Ishikawa (cell line): Measurements from ENCODE around the gene WNT7B.

Source experiments
- EGR1 ChIP-seq: IDR thresholded peaks from 2 replicates; pipeline ENCODE4 v1.6.1; 2012
- EP300 ChIP-seq: IDR thresholded peaks from 2 replicates; pipeline ENCODE4 v1.6.1; 2012; ENCODE audit warnings: borderline replicate concordance
- MAX ChIP-seq: IDR thresholded peaks from 2 replicates; pipeline ENCODE4 v1.6.1; 2012
- RAD21 ChIP-seq: IDR thresholded peaks from 2 replicates; pipeline ENCODE4 v1.6.1; 2012; ENCODE audit warnings: low read depth
- REST ChIP-seq: IDR thresholded peaks from 2 replicates; pipeline ENCODE4 v1.6.1; 2012; ENCODE audit warnings: low read depth, mild to moderate bottlenecking
- USF1 ChIP-seq: IDR thresholded peaks from 2 replicates; pipeline ENCODE4 v1.6.1; 2012

- TF ChIP-seq RAD21 (no peak), EGR1 (no peak), REST (no peak), USF1 (no peak), MAX (no peak), EP300 (no peak)
Observed at GRCh38 chr22:45962756-45963324, 14.1 kb downstream of the WNT7B start.
